ENCODE measurements around the gene LMLN.
"Not testable (repeated sequence)": the region's sequence is repeated elsewhere in the genome, so short reads cannot be mapped to it uniquely, and the experiment has no call there.

LMLN gene

DNA sequence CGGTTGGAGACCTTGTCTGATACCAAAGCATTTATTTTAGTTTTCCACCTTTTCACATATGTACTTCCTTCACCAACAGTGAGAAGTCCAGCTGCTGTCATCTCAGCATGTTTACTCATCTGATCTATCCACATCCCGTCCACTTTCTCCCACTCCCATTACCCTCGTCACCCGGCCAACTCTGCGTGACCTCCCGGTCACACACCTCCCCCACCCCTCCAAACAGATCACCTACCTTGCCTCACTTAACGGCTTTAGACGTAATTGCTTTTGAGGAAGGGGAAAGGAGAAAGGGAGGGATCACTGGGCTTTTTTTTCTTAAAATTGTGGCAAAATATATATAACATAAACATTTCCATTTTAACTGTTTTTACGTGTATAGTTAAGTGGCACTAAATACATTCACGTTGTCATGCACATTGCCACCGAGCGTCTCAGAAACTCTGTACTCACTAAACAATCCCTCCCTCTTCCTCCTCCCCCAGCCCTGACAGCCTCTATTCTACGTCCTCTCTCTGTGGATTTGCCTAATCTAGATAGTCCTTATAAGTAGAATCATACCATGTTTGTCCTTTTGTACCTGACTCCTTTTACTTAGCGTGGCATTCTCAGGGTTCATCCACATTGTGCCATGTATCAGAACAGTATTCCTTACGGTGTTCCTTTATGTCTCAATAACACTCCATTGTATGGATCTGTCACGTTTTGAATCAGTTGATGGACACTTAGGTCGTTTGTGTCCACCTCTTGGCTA lies 67.2 kb downstream of the LMLN start:
- no peak for DNase-seq

- DNase-seq = no peak
These were observed 67.9 kb downstream of the LMLN start for GRCh38 chr3:198027799-198028390.

DNA sequence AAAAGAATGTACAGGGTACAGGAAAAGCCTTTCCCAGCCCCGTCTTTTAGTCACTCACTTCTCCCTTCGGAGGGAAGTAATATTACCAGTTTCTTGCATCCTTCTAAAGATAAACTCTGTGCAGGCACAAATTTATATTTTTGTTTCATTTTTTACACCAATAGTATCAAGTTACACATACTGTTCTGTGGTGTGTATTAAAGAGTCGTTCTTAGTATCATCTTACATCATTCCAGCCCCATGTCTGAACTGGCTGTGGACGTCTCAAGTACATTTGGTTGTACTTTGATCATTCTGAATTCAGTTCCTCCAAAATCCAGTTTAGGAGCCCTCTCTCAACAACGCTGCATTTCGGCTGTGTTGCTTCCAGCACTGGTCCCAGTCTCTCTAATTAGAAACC lies 68.7 kb downstream of the LMLN start:
- DNase-seq = peak; percentile 63

- no peak for DNase-seq
These were observed 70.1 kb downstream of the LMLN start for GRCh38 chr3:198030125-198030524.

GRCh38 chr3:198030726-198031125 lies 70.7 kb downstream of the LMLN start:
- DNase-seq = no peak

DNA sequence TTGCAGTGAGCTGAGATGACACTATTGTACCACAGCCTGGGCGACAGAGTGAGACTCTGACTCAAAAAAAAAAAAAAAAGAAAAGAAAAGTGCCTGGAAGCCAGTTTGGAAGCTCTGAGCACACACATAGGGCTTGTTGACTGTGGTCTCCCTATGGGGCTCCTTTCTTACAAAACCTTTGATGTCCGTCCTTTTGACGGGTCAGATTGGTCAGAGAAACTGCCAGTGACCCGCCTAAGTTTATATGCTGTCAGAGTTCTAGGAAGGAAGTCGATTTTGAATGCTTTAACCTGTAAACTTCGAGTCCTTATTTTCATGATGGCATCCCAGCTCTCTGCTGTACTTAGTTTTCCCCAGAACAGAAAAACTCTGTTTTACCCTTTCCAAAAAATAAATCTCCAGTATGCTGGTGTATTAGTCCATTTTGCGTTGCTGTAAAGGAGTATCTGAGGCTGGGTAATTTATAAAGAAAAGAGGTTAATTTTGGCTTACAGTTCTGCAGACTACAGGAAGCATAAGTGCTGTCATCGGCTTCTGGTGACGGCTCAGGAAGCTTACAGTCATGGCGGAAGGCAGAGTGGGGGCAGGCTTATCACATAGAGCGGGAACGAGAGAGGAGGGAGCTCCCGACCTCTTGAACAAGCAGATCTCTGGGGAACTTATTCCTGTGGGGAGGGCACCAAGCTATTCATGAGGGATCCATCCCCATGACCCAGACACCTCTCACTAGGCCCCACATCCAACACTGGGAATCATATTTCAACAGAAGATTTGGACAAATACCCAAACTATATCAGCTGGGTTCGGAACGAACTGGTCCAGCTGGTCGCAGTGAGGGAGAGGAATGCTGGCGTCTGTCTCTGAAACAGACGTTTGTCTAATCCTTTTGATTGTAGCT lies 72.3 kb downstream of the LMLN start:
- DNase-seq = no peak

- no peak for DNase-seq
These were observed 83.1 kb downstream of the LMLN start for GRCh38 chr3:198043119-198043518.

GRCh38 chr3:198046120-198046857 lies 86.3 kb downstream of the LMLN start:
- DNase-seq = no peak

DNA sequence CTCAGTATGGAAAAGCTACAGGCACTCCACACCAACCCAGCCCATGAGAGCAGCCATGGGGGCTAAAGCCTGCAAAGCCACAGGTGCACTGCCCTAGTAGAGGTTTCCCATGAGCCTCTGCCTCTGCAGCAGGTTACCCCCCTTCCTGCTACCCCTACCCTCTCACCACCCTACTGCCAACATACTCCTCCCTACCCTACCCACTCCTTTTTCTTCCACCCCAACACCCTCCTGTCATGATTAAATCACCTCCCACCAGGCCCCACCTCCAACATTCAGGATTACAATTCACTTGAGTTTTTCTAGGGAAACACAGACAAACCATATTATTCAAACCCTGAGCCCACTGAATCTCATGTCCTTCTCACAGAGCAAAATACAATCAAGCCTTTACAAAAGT lies 88.4 kb downstream of the LMLN start:
- DNase-seq = no peak

DNA sequence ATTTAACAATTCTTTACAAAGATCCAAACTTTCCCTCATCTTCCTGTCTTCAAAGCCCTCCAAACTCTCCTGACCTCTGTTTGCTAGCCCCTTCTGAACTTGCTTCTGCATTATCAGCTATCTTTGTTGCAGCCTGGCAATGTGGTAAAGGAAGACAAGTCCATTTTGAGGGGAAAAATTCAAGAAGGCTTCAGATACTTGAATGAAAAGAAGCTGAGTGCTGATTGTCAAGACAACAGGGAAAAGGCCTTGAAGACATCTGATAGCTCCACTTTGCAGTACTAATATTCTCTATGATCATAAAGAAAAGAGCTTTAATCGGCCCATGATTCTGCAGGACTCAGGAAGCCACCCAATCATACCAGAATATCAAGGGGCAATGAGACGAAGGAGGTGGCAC lies 91.8 kb downstream of the LMLN start:
- no peak for DNase-seq

DNA sequence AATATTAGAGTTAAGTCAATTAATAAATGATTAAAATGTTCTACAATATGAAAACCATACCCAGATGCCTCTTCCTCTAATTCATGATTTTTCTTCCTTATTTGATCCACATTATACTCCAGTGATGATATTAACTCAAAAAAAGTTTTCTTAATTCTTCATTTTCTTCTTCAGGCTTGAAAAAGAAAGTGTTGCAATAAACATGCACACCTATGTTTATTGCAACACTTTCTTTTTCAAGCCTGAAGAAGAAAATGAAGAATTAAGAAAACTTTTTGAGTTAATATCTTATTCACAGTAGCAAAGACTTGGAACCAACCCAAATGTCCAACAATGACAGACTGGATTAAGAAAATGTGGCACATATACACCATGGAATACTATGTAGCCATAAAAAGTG lies 93.4 kb downstream of the LMLN start:
- DNase-seq = not testable (repeated sequence)

GRCh38 chr3:198061119-198062067 lies 101.4 kb downstream of the LMLN start:
- DNase-seq = no peak

GRCh38 chr3:198062068-198062465 lies 102.0 kb downstream of the LMLN start:
- no peak for DNase-seq

- no peak for DNase-seq
These were observed 104.4 kb downstream of the LMLN start for GRCh38 chr3:198064420-198064819.

DNA sequence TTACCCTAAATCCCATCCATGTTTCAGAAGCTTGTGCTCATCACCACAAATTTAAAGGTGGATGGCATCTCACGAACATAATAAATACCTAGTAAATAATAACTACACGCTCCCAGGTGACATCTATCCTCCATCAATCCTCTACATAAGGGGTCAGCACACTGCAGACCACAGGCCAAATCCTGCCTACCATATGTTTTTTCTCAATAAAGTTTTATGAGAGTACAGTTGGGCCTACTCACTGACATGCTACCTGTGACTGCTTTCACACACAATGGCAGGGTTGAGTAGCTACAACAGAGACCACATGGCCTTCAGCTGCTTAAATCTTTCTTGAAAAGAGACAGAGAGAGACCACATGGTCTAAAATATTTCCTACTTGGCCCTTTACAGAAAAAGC lies 105.9 kb downstream of the LMLN start:
- DNase-seq = no peak

- no peak for DNase-seq
These were observed 107.4 kb downstream of the LMLN start for GRCh38 chr3:198067416-198067815.

DNA sequence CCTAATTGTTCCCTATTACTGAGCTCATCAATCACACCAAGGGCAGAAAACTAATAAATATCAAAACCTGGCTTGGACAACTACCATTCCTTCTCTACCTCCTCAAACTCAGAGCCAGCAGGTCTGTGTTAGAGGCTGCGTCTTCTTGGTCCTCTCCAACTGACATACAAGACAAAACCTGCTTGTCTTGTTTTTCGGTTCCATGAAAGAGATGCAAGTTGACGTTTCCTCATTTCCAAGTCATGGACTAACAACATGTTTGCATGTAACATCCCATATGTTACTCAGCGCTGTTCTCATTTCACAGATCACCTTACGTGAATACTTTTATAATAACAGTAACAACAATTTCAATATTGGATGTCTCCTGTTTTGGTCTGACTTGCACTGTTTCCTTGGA lies 110.9 kb downstream of the LMLN start:
- DNase-seq = no peak

DNA sequence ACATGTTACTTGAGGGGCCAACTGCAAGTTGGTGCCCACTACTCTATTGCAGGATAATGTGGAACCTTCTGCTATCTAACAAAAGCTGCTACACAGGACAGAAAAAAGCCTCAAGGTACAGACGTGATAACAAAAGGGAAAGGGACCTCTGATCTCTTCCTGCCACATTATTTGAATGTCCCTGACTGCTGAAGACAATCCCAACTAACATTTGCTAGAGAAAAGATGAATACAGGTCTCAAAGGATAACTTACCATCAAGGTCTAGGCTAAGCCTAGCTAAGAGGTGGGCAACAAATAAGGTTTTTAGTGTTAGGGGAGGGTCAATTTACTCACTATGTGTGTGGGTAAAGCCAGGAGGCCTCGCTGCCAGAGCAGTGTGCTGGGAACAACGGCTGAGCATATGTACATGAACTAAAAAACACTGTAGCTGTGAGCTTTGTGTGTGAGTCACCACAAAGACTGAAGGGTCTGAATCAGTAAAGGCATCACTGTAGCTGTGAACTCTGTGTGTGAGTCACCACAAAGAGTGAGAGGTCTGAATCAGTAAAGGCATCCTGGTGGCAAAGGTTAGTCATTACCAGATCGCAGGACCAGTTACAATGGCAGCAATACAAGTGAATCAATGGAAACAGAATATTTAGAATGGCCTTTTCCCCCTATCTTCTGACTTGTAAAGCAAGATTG lies 111.7 kb downstream of the LMLN start:
- peak; percentile 86 for DNase-seq

DNA sequence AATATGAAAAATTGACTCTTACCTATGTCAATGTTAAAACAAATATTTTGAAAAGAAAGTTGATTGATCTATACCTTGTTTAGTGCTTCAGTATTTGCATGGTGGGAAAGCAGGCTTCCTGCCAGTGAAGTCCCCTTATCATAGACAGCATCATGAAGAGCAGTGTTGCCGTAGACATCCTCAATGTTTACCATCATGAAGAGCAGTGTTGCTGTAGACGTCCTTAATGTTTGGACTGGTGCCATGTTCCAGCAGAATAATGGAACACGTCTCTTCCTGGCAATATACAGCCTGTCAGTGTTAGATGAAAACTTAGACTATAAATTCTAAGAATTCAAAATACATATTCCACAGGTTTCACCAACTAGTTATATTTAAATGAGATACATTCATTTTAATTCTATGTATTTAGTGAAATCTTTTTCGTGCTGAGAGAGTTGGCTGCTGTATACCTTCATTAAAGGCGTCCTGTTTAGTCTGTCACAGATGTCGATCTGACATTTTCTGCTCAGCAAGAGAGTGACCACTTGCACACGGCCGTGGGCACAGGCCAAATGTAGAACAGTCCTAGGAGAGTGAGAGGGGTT lies 116.8 kb downstream of the LMLN start:
- DNase-seq = no peak

GRCh38 chr3:198079771-198080520 lies 119.9 kb downstream of the LMLN start:
- no peak for DNase-seq

Data from fibroblast of skin of abdomen (primary cell).